ENCODE measurements around the gene TECPR1.

The TECPR1 gene

GRCh38 chr7:98285157-98286092 is 33.4 kb upstream of the TECPR1 start:
- no peak overlapping the region for H3K4me2 ChIP-seq (ENCODE audit: low read depth, low read length)
- DNase-seq, result no peak
- no peaks in the 10 kb centered on the region for H3K9me2 ChIP-seq (replicated peaks; ENCODE audit: insufficient read depth, low read length)
- H3K4me1 ChIP-seq (ENCODE audit: low read length), result peaks cover 30% of the 10 kb centered on the region
- peaks cover 69% of the 10 kb centered on the region for H3K79me2 ChIP-seq (ENCODE audit: low read length)
- no peak overlapping the region for H3K27ac ChIP-seq (ENCODE audit: low read length)
- no peaks in the 10 kb centered on the region for H3K27me3 ChIP-seq (replicated peaks; ENCODE audit: insufficient read depth, low read length)
- H3K9me3 ChIP-seq (replicated peaks; ENCODE audit: insufficient read depth, low read length), result no peaks in the 10 kb centered on the region
- no peak overlapping the region for H3K9ac ChIP-seq (ENCODE audit: low read length)
- no peaks in the 10 kb centered on the region for H3K36me3 ChIP-seq (replicated peaks; ENCODE audit: insufficient read depth, low read length)
- no peak overlapping the region for H2AFZ ChIP-seq (ENCODE audit: low read length)
- H3F3A ChIP-seq (ENCODE audit: insufficient read depth, low read length), result peaks cover 15% of the 10 kb centered on the region
- no peak overlapping the region for H3K4me3 ChIP-seq (ENCODE audit: low read length)
- TF ChIP-seq EZH2 (optimal IDR thresholded peaks at IDR 0.05; ENCODE audit: low read depth, low read length) (no peak), CTCF (IDR thresholded peaks at IDR 0.05; ENCODE audit: low read length) (no peak)
- no peaks in the 10 kb centered on the region for H4K20me1 ChIP-seq (ENCODE audit: insufficient read depth, low read length)

GRCh38 chr7:98284335-98285036 is 32.5 kb upstream of the TECPR1 start:
- Histone ChIP-seq H3K9ac (ENCODE audit: low read length) (no peak overlapping the region), H3K36me3 (replicated peaks; ENCODE audit: insufficient read depth, low read length) (no peaks in the 10 kb centered on the region), H4K20me1 (ENCODE audit: insufficient read depth, low read length) (no peaks in the 10 kb centered on the region), H3F3A (ENCODE audit: insufficient read depth, low read length) (peaks cover 12% of the 10 kb centered on the region), H3K79me2 (ENCODE audit: low read length) (peaks cover 69% of the 10 kb centered on the region), H3K27me3 (replicated peaks; ENCODE audit: insufficient read depth, low read length) (no peaks in the 10 kb centered on the region), H3K4me3 (ENCODE audit: low read length) (no peak overlapping the region), H3K4me2 (ENCODE audit: low read depth, low read length) (no peak overlapping the region), H3K27ac (ENCODE audit: low read length) (no peak overlapping the region), H2AFZ (ENCODE audit: low read length) (no peak overlapping the region), H3K9me3 (replicated peaks; ENCODE audit: insufficient read depth, low read length) (no peaks in the 10 kb centered on the region), H3K9me2 (replicated peaks; ENCODE audit: insufficient read depth, low read length) (no peaks in the 10 kb centered on the region), H3K4me1 (ENCODE audit: low read length) (peaks cover 25% of the 10 kb centered on the region)
- no peak for DNase-seq
- TF ChIP-seq EZH2phosphoT487 (IDR thresholded peaks at IDR 0.05; ENCODE audit: low read length) (no peak), CTCF (IDR thresholded peaks at IDR 0.05; ENCODE audit: low read length) (no peak), EZH2 (optimal IDR thresholded peaks at IDR 0.05; ENCODE audit: low read depth, low read length) (no peak)

- Histone ChIP-seq H3K9me2 (replicated peaks; ENCODE audit: insufficient read depth, low read length) (no peaks in the 10 kb centered on the region), H3K4me2 (ENCODE audit: low read depth, low read length) (no peak overlapping the region), H4K20me1 (ENCODE audit: insufficient read depth, low read length) (no peaks in the 10 kb centered on the region), H3K4me3 (ENCODE audit: low read length) (no peak overlapping the region), H3K9ac (ENCODE audit: low read length) (no peak overlapping the region), H3K79me2 (ENCODE audit: low read length) (peaks cover 69% of the 10 kb centered on the region), H2AFZ (ENCODE audit: low read length) (no peak overlapping the region), H3K4me1 (ENCODE audit: low read length) (peaks cover 19% of the 10 kb centered on the region; the same call in 1 of the 2 replicates), H3K9me3 (replicated peaks; ENCODE audit: insufficient read depth, low read length) (no peaks in the 10 kb centered on the region), H3K36me3 (replicated peaks; ENCODE audit: insufficient read depth, low read length) (no peaks in the 10 kb centered on the region), H3K27ac (ENCODE audit: low read length) (no peak overlapping the region), H3F3A (ENCODE audit: insufficient read depth, low read length) (peaks cover 9% of the 10 kb centered on the region), H3K27me3 (replicated peaks; ENCODE audit: insufficient read depth, low read length) (no peaks in the 10 kb centered on the region)
- TF ChIP-seq EZH2 (optimal IDR thresholded peaks at IDR 0.05; ENCODE audit: low read depth, low read length) (no peak), EZH2phosphoT487 (IDR thresholded peaks at IDR 0.05; ENCODE audit: low read length) (no peak), CTCF (IDR thresholded peaks at IDR 0.05; ENCODE audit: low read length) (no peak)
- no peak for DNase-seq
Measured at GRCh38 chr7:98283887-98284222, 31.8 kb upstream of the TECPR1 start.
